ENCODE data around the gene HAP1.

- TF ChIP-seq CTCF (IDR thresholded peaks at IDR 0.05; ENCODE audit: low read length) (no peak), EZH2 (optimal IDR thresholded peaks at IDR 0.05; ENCODE audit: low read depth, low read length) (no peak), EZH2phosphoT487 (IDR thresholded peaks at IDR 0.05; ENCODE audit: low read length) (no peak)
Measured at GRCh38 chr17:41771389-41772206, 37.2 kb upstream of the HAP1 start.
